ENCODE data around the gene DUOX1.
A peak's percentile ranks its signal among the peaks of the same experiment; 100 is the strongest.

Gene DUOX1

DNA sequence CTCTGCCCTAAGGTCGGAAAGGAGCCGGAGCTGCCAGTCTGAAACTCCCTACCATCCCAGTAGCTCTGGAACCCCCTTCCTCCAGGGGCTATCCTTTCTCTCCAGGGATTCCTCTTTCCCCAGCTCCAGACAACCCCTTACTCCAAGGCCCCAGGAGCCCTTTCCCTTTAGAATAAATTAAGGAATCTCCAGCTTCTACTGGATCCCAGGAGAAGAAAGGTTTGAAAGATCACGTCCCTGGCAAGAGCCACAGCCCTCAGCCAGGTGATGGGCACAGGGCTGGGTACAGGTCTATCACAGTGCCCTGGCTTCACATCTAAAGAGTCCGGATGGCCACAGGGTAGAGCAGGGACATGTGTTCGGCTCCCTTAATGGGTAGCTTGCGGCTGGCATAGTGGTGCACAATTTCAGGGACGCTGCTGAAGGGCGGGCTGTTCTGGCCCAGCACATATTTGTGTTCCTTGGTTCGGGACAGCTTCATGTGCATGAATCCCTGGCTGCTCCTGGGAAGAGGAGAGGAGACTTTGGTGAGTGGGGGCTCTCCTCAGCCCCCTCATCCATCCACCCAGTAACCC is 37.9 kb downstream of the DUOX1 start:
- peak overlapping the region; percentile 55 to 62 for H3K4me3 ChIP-seq (replicated peaks in 1 of 2; ENCODE audit: low read depth in 2 of 2, low read length in 2 of 2)
- TF ChIP-seq, protein P1, sequence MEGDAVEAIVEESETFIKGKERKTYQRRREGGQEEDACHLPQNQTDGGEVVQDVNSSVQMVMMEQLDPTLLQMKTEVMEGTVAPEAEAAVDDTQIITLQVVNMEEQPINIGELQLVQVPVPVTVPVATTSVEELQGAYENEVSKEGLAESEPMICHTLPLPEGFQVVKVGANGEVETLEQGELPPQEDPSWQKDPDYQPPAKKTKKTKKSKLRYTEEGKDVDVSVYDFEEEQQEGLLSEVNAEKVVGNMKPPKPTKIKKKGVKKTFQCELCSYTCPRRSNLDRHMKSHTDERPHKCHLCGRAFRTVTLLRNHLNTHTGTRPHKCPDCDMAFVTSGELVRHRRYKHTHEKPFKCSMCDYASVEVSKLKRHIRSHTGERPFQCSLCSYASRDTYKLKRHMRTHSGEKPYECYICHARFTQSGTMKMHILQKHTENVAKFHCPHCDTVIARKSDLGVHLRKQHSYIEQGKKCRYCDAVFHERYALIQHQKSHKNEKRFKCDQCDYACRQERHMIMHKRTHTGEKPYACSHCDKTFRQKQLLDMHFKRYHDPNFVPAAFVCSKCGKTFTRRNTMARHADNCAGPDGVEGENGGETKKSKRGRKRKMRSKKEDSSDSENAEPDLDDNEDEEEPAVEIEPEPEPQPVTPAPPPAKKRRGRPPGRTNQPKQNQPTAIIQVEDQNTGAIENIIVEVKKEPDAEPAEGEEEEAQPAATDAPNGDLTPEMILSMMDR (IDR thresholded peaks at IDR 0.05; ENCODE audit: low read depth, low read length), result no peak
- no peak for DNase-seq (ENCODE audit: low read depth in 2 of 2)

- TF ChIP-seq, protein P1 (IDR thresholded peaks at IDR 0.05; ENCODE audit: low read depth, low read length), result no peak
- no peak overlapping the region for H3K4me3 ChIP-seq (replicated peaks in 1 of 2; ENCODE audit: low read depth in 2 of 2, low read length in 2 of 2)
- DNase-seq (ENCODE audit: low read depth in 2 of 2), result no peak
These were observed 38.5 kb downstream of the DUOX1 start for GRCh38 chr15:45168286-45168685.

DNA sequence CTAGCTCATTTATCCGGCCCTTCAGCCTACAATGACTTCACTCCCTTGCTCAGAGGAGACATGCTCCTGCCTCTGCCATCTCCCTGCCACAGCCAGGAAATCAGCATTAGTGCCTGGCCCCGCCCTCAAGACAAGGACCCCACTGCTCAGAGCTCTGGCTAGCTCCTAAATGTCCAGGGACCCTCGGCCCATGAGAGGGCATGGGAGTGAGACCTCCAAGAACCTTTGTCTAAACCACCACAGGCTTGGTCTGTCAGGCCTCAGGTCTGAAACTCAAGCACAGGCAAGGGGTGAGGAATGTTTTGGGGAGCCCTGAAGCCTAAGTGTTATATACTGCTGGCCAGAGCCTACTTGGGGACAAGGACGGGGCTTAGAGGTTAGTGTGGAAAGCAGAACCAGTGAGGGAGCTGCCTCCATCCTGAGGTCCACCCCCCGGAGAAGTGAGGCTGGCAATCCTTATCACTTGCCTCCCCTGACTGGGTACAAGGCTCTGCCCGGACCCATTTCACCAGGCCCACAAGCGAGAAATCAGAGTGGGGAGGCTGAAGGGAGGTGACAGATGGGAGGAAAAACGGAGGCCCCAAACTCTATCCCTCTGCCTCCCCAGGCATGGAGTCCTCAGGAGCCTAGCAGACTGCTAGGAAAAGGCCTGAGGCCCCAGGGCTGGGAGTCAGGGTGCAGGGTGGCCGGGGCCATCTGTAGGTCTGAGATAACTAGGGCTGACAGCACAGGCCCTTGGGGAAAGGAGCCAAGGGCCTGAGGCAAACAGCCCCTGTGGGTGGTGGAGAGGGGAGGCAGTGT is 39.2 kb downstream of the DUOX1 start:
- DNase-seq (ENCODE audit: low read depth in 2 of 2), result no peak
- TF ChIP-seq, protein P1 (IDR thresholded peaks at IDR 0.05; ENCODE audit: low read depth, low read length), result no peak
- H3K4me3 ChIP-seq (replicated peaks in 1 of 2; ENCODE audit: low read depth in 2 of 2, low read length in 2 of 2), result no peak overlapping the region

DNA sequence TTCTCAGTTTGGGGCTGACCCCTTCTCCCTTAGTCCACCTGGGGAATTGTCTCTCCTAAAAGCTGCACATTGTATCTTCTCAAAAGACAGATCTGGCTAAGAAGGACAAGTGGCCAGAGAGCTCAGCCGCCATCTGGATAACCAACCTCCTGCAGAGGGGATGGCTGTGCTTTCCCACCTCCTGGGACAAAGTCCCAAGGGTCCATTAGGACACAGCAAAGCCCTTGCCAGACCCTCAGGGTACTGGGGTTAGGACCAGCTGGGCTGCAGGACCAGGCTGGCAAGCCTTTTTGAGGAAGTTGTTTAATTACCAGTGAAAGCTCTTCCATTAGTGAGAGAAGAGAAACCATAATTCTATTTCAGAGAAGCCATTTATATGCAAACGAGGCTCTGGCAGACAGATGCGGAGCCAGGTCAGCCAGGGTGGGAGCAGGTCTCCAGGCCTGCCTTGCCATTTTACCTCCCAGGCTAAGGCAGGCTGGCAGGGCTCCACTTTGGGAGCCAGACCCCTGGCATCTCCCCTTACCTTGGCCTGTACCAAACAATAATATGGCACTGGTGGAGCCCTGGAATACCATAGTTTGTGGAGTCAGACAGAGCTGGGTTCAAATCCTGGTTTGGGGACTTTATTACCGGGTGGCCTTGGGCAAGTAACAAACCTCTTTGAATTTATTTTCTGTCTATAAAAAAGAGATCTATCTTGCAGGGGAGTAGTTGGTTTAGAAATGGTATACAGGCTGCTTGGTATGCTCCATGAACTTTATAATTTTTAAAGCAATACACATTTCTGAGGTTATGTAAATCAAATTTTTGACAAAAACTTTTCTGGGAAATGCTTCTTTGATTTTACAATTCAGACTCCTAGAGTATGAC is 40.0 kb downstream of the DUOX1 start:
- H3K4me3 ChIP-seq (replicated peaks in 1 of 2; ENCODE audit: low read depth in 2 of 2, low read length in 2 of 2), result no peak overlapping the region
- no peak for DNase-seq (ENCODE audit: low read depth in 2 of 2)
- TF ChIP-seq, protein P1 (IDR thresholded peaks at IDR 0.05; ENCODE audit: low read depth, low read length), result no peak

- no peak for DNase-seq (ENCODE audit: low read depth in 2 of 2)
- TF ChIP-seq, protein P1 (IDR thresholded peaks at IDR 0.05; ENCODE audit: low read depth, low read length), result no peak
- H3K4me3 ChIP-seq (replicated peaks in 1 of 2; ENCODE audit: low read depth in 2 of 2, low read length in 2 of 2), result no peak overlapping the region
These were observed 42.1 kb downstream of the DUOX1 start for GRCh38 chr15:45171912-45172311.

DNA sequence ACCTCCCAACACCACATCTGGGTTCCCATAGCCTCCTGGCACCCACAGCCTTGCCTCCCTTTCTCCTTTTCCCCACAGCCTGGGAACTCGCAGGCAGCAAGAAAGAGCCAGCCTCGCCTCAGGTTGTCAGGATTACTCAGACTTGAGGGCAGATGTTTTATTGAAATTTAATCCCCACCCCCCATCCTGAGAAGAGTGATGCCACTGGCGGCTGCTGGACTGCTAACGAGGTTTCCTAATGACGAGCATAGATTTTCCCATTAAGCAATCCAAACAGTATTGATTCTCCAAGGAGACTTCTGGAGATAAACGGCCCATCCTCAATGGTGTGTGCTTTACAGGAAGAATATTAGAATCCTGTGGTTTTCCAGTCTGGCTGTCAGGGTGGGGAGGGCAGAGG is 44.3 kb downstream of the DUOX1 start:
- no peak for DNase-seq (ENCODE audit: low read depth in 2 of 2)
- TF ChIP-seq, protein P1 (IDR thresholded peaks at IDR 0.05; ENCODE audit: low read depth, low read length), result no peak
- no peak overlapping the region for H3K4me3 ChIP-seq (replicated peaks in 1 of 2; ENCODE audit: low read depth in 2 of 2, low read length in 2 of 2)

Data from cardiac fibroblast (primary cell).